H9 (cell line): ENCODE measurements around the gene IGF1R. TPM values are rescaled to one million over a fixed set of nuclear protein-coding genes. Genes with fewer than 3 reads are reported as not detected.

Experiments
- DNase-seq: peaks from one replicate; pipeline ENCODE4 v3.0.0-alpha.2; 2017
- H2AFZ ChIP-seq: one replicate; pipeline ENCODE4 v1.6.1; 2013; ENCODE audit warnings: mild to moderate bottlenecking, low read length, control low read depth, moderate library complexity
- H2AK5ac ChIP-seq: 2 replicates; pipeline ENCODE4 v1.6.1; 2013; ENCODE audit warnings: low read length, control low read depth, mixed read lengths; ENCODE audit not compliant: insufficient read length
- H2BK120ac ChIP-seq: one replicate; pipeline ENCODE4 v1.6.1; 2013; ENCODE audit warnings: low read depth, mild to moderate bottlenecking, low read length, control low read depth, inconsistent platforms; ENCODE audit not compliant: poor library complexity, severe bottlenecking
- H2BK12ac ChIP-seq: 2 replicates; pipeline ENCODE4 v1.6.1; 2013; ENCODE audit warnings: low read length, control low read depth, mixed read lengths, low read depth; ENCODE audit not compliant: insufficient read length
- H2BK15ac ChIP-seq: 2 replicates; pipeline ENCODE4 v1.6.1; 2013; ENCODE audit warnings: low read depth, low read length, control low read depth
- H2BK20ac ChIP-seq: one replicate; pipeline ENCODE4 v1.6.1; 2013; ENCODE audit warnings: low read depth, mild to moderate bottlenecking, low read length, control low read depth, inconsistent platforms; ENCODE audit not compliant: poor library complexity, severe bottlenecking
- H2BK5ac ChIP-seq: 2 replicates; pipeline ENCODE4 v1.6.1; 2013; ENCODE audit warnings: low read length, control low read depth, mixed read lengths; ENCODE audit not compliant: insufficient read length
- H3K14ac ChIP-seq: 2 replicates; pipeline ENCODE4 v1.6.1; 2013; ENCODE audit warnings: low read length, control low read depth; ENCODE audit not compliant: insufficient read depth
- H3K18ac ChIP-seq: 2 replicates; pipeline ENCODE4 v1.6.1; 2013; ENCODE audit warnings: low read depth, mild to moderate bottlenecking, mixed read lengths, low read length, control low read depth; ENCODE audit not compliant: insufficient read length
- H3K23ac ChIP-seq: 2 replicates; pipeline ENCODE4 v1.6.1; 2013; ENCODE audit warnings: low read length, control low read depth, mixed read lengths, low read depth; ENCODE audit not compliant: insufficient read length
- H3K23me2 ChIP-seq: 2 replicates; pipeline ENCODE4 v1.6.1; 2013; ENCODE audit warnings: low read depth, mild to moderate bottlenecking, mixed read lengths, low read length, control low read depth; ENCODE audit not compliant: insufficient read length, poor library complexity, severe bottlenecking
- H3K27ac ChIP-seq: 2 replicates; pipeline ENCODE4 v1.5.1; 2013; ENCODE audit warnings: low read length, control low read depth, mixed read lengths, low read depth; ENCODE audit not compliant: insufficient read length
- H3K27me3 ChIP-seq: 2 replicates; pipeline ENCODE4 v1.6.1; 2013; ENCODE audit warnings: low read length, control low read depth, inconsistent platforms; ENCODE audit not compliant: insufficient read depth
- H3K4ac ChIP-seq: 2 replicates; pipeline ENCODE4 v1.6.1; 2013; ENCODE audit warnings: low read depth, mild to moderate bottlenecking, control low read depth, inconsistent platforms, low read length, moderate library complexity
- H3K4me1 ChIP-seq: 2 replicates; pipeline ENCODE4 v1.6.1; 2013; ENCODE audit warnings: low read length, control low read depth, inconsistent platforms; ENCODE audit not compliant: insufficient read depth
- H3K4me2 ChIP-seq: 2 replicates; pipeline ENCODE4 v1.6.1; 2013; ENCODE audit warnings: low read length, control low read depth, mixed read lengths; ENCODE audit not compliant: insufficient read length, insufficient read depth
- H3K56ac ChIP-seq: 2 replicates; pipeline ENCODE4 v1.6.1; 2013; ENCODE audit warnings: low read depth, mild to moderate bottlenecking, mixed read lengths, low read length, control low read depth; ENCODE audit not compliant: insufficient read length
- H3K79me1 ChIP-seq: 2 replicates; pipeline ENCODE4 v1.6.1; 2013; ENCODE audit warnings: low read depth, mild to moderate bottlenecking, moderate library complexity, low read length, control low read depth, inconsistent platforms; ENCODE audit not compliant: insufficient read depth, poor library complexity, severe bottlenecking
- H3K79me2 ChIP-seq: 2 replicates; pipeline ENCODE4 v1.6.1; 2013; ENCODE audit warnings: low read length, control low read depth, inconsistent platforms; ENCODE audit not compliant: insufficient read depth
- H3K9ac ChIP-seq: 2 replicates; pipeline ENCODE4 v1.6.1; 2013; ENCODE audit warnings: low read length, control low read depth, mixed read lengths; ENCODE audit not compliant: insufficient read length; ENCODE audit errors: extremely low read depth
- H3K9me3 ChIP-seq: one replicate; pipeline ENCODE4 v1.6.1; 2013; ENCODE audit warnings: low read depth, low read length, inconsistent platforms; ENCODE audit not compliant: control insufficient read depth
- H3T11ph ChIP-seq: one replicate; pipeline ENCODE4 v1.6.1; 2013; ENCODE audit warnings: mild to moderate bottlenecking, low read length, control low read depth, inconsistent platforms
- H4K20me1 ChIP-seq: one replicate; pipeline ENCODE4 v1.6.1; 2013; ENCODE audit not compliant: control insufficient read depth, insufficient read length, insufficient read depth
- H4K5ac ChIP-seq: 2 replicates; pipeline ENCODE4 v1.6.1; 2013; ENCODE audit warnings: low read depth, mild to moderate bottlenecking, mixed read lengths, low read length, control low read depth; ENCODE audit not compliant: insufficient read length
- H4K8ac ChIP-seq: replicated peaks from 2 replicates; pipeline ENCODE4 v1.6.1; 2013; ENCODE audit warnings: low read length, control low read depth, mixed read lengths, low read depth; ENCODE audit not compliant: insufficient read length
- H4K91ac ChIP-seq: 2 replicates; pipeline ENCODE4 v1.6.1; 2013; ENCODE audit warnings: low read depth, mild to moderate bottlenecking, moderate library complexity, mixed read lengths, low read length, control low read depth; ENCODE audit not compliant: insufficient read length
- H3K27ac Mint-ChIP-seq, 3 experiments: 2 replicates in 2 of 3; 3 replicates in 1 of 3; pipeline ENCODE4 v1.8.0; 2020 to 2021; ENCODE audit warnings: mixed read lengths in 3 of 3, mild to moderate bottlenecking in 1 of 3, moderate library complexity in 1 of 3
- H3K27me3 Mint-ChIP-seq: 2 replicates; pipeline ENCODE4 v1.8.0; 2021; ENCODE audit warnings: low read depth, mild to moderate bottlenecking, moderate library complexity, mixed read lengths
- H3K36me3 Mint-ChIP-seq, 3 experiments: 2 replicates in 2 of 3; 3 replicates in 1 of 3; pipeline ENCODE4 v1.8.0; 2020 to 2021; ENCODE audit warnings: low read depth in 3 of 3, mixed read lengths in 3 of 3; ENCODE audit not compliant: insufficient read depth in 1 of 3
- H3K4me1 Mint-ChIP-seq, 2 experiments: 2 replicates each; pipeline ENCODE4 v1.8.0; 2020; ENCODE audit warnings: mixed read lengths in 2 of 2
- H3K4me3 Mint-ChIP-seq, 2 experiments: 2 replicates in 1 of 2; 3 replicates in 1 of 2; pipeline ENCODE4 v1.8.0; 2020 to 2021; ENCODE audit warnings: mild to moderate bottlenecking in 2 of 2, mixed read lengths in 2 of 2, moderate library complexity in 1 of 2
- H3K9me3 Mint-ChIP-seq, 2 experiments: 2 replicates in 1 of 2; 3 replicates in 1 of 2; pipeline ENCODE4 v1.8.0; 2020; ENCODE audit warnings: mild to moderate bottlenecking in 2 of 2, mixed read lengths in 2 of 2, moderate library complexity in 1 of 2
- WGBS: extraction: QIAGEN DNeasy Blood & Tissue Kit; methylation state at CpG from one replicate; pipeline ENCODE4 v1.1.7; 2013; ENCODE audit warnings: missing lambda C conversion rate, low lambda C conversion rate, mixed read lengths; ENCODE audit not compliant: insufficient read length; ENCODE audit errors: extremely low coverage; 5-methylcytosine and 5-hydroxymethylcytosine counted together
- total RNA-seq: library from RNA; stranded (reverse); gene quantifications from 2 replicates; pipeline ENCODE4 v1.2.1, GENCODE V29; 2021
- TF ChIP-seq, protein P1 (sequence below): fragments of 200-600 bp; sonication (generic); conservative IDR thresholded peaks from 3 replicates; pipeline ENCODE4 v1.8.0; 2021; ENCODE audit warnings: antibody characterized with exemption, mild to moderate bottlenecking

The IGF1R gene
- total RNA-seq, 1 experiment from 2014 or later = 70.0 TPM

DNA sequence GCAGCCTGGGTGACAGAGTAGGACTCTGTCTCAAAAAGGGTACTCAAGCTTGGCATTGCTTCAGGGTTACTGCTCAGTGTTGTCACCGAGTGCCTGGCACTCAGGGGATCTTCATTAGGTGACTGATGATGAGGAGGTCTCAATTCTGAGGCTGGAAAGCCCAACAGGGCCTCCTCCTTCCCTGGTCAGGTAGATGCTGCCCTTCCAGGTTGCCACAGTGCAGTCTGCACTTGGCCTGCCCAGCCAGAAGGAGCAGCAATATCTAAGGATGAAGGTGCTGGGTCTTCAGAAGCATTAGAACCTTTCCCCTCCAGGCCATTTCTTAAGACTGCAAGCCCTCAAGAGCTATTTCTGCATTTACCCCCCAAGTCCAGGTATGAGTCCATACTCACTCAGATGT lies 317.3 kb downstream of the IGF1R start:
- Histone ChIP-seq H3K79me1 (no peaks in the 10 kb centered on the region), H3K9me3 (peaks cover 13% of the 10 kb centered on the region), H3K4me1 (no peaks in the 10 kb centered on the region), H3K79me2 (no peaks in the 10 kb centered on the region), H2BK120ac (no peak overlapping the region), H3K18ac (no peak overlapping the region), H4K91ac (no peak overlapping the region), H3K4ac (no peak overlapping the region), H4K5ac (no peak overlapping the region), H3K27me3 (no peaks in the 10 kb centered on the region; the same call in 1 of the 2 replicates), H2AFZ (no peak overlapping the region), H3K9ac (no peak overlapping the region), H2BK12ac (no peak overlapping the region), H4K20me1 (no peaks in the 10 kb centered on the region), H3K4me2 (no peak overlapping the region), H2AK5ac (no peak overlapping the region), H2BK5ac (no peak overlapping the region), H2BK20ac (no peak overlapping the region), H3K23me2 (no peaks in the 10 kb centered on the region), H3T11ph (no peak overlapping the region), H3K23ac (no peak overlapping the region), H3K56ac (no peak overlapping the region), H3K27ac (no peak overlapping the region), H2BK15ac (no peak overlapping the region), H3K14ac (no peak overlapping the region), H4K8ac (no peak overlapping the region)
- Mint-ChIP-seq H3K9me3 (peaks cover 8 to 10% of the 10 kb centered on the region in 2 experiments), H3K36me3 (peaks cover 27 to 28% (median 27%) of the 10 kb centered on the region in 3 experiments), H3K4me1 (no peaks in the 10 kb centered on the region; a peak in 1 of 4 replicates), H3K27ac (no peak overlapping the region), H3K27me3 (no peaks in the 10 kb centered on the region; the same call in none of the 2 replicates), H3K4me3 (no peak overlapping the region)
- WGBS = no CpG with 5 or more reads among the region's 1 CpG
- TF ChIP-seq, protein P1, sequence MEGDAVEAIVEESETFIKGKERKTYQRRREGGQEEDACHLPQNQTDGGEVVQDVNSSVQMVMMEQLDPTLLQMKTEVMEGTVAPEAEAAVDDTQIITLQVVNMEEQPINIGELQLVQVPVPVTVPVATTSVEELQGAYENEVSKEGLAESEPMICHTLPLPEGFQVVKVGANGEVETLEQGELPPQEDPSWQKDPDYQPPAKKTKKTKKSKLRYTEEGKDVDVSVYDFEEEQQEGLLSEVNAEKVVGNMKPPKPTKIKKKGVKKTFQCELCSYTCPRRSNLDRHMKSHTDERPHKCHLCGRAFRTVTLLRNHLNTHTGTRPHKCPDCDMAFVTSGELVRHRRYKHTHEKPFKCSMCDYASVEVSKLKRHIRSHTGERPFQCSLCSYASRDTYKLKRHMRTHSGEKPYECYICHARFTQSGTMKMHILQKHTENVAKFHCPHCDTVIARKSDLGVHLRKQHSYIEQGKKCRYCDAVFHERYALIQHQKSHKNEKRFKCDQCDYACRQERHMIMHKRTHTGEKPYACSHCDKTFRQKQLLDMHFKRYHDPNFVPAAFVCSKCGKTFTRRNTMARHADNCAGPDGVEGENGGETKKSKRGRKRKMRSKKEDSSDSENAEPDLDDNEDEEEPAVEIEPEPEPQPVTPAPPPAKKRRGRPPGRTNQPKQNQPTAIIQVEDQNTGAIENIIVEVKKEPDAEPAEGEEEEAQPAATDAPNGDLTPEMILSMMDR = no peak
- no peak for DNase-seq
